H1 (cell line): ENCODE results near the gene TFF3. TPM values are rescaled to one million over a fixed set of nuclear protein-coding genes. Genes with fewer than 3 reads are reported as not detected.

ENCODE experiments used
- CTCF ChIA-PET: fragments of 300-600 bp; sonication (Branson Sonifier 250); formaldehyde crosslinking; loops from one replicate; lab custom pipeline; 2021; ENCODE audit not compliant: partially characterized antibody; lab: Charles Lee
- POLR2A ChIA-PET: fragments of 300-600 bp; sonication (Branson Sonifier 250); formaldehyde crosslinking; loops from one replicate; lab custom pipeline; 2021; ENCODE audit warnings: inconsistent platforms; ENCODE audit not compliant: partially characterized antibody; lab: Charles Lee
- DNase-seq, 2 experiments: peaks; one replicate each; pipeline versions ENCODE4 v3.0.0 to v3.0.0-alpha.2; 2010 to 2022; ENCODE audit warnings: low spot score in 2 of 2, low read depth in 1 of 2, mixed read lengths in 1 of 2
- FAIRE-seq: peaks from 2 replicates; lab custom pipeline; 2011; peaks lifted over from hg19 to GRCh38; lab: Jason Lieb, UNC
- H2AFZ ChIP-seq: 2 replicates; pipeline ENCODE4 v1.8.1; 2012; ENCODE audit warnings: low read length, inconsistent platforms
- H2AK5ac ChIP-seq: 2 replicates; pipeline ENCODE4 v1.6.1; 2013; ENCODE audit warnings: low read depth, low read length
- H2BK120ac ChIP-seq: replicated peaks from 2 replicates; pipeline ENCODE3; 2013; ENCODE audit warnings: low read depth, low read length, inconsistent platforms
- H2BK12ac ChIP-seq: 2 replicates; pipeline ENCODE4 v1.6.1; 2013; ENCODE audit warnings: low read depth, low read length
- H2BK15ac ChIP-seq: 2 replicates; pipeline ENCODE4 v1.6.1; 2013; ENCODE audit warnings: low read length
- H2BK20ac ChIP-seq: 2 replicates; pipeline ENCODE4 v1.6.1; 2013; ENCODE audit warnings: low read length
- H2BK5ac ChIP-seq: 2 replicates; pipeline ENCODE4 v1.6.1; 2013; ENCODE audit warnings: low read depth, low read length
- H3K14ac ChIP-seq: 2 replicates; pipeline ENCODE4 v1.6.1; 2013; ENCODE audit warnings: inconsistent platforms; ENCODE audit not compliant: insufficient read length
- H3K18ac ChIP-seq: 2 replicates; pipeline ENCODE4 v1.6.1; 2013; ENCODE audit warnings: low read length; ENCODE audit errors: extremely low read depth
- H3K23ac ChIP-seq: 2 replicates; pipeline ENCODE4 v1.6.1; 2013; ENCODE audit warnings: inconsistent platforms; ENCODE audit not compliant: insufficient read length
- H3K23me2 ChIP-seq: 2 replicates; pipeline ENCODE4 v1.6.1; 2013; ENCODE audit warnings: low read depth, low read length
- H3K27ac ChIP-seq: 2 replicates; pipeline ENCODE4 v1.6.1; 2011; ENCODE audit warnings: low read depth, low read length, inconsistent platforms
- H3K27me3 ChIP-seq, 4 experiments: replicated peaks in 1 of 4; 1 replicate in 1 of 4; 2 replicates in 3 of 4; pipeline versions ENCODE4 v1.6.1 to v1.8.1; 2011 to 2013; ENCODE audit warnings: low read length in 3 of 4, mild to moderate bottlenecking in 3 of 4, inconsistent platforms in 2 of 4, mixed read lengths in 2 of 4, moderate library complexity in 1 of 4; ENCODE audit not compliant: control insufficient read depth in 3 of 4, insufficient read depth in 3 of 4; ENCODE audit errors: extremely low read depth in 1 of 4
- H3K36me3 ChIP-seq, 4 experiments: 2 replicates each; pipeline versions ENCODE4 v1.6.1 to v1.8.1; 2011 to 2013; ENCODE audit warnings: mild to moderate bottlenecking in 4 of 4, low read length in 3 of 4, moderate library complexity in 2 of 4, control low read depth in 1 of 4, inconsistent platforms in 1 of 4; ENCODE audit not compliant: insufficient read depth in 4 of 4, control insufficient read depth in 2 of 4
- H3K4ac ChIP-seq: replicated peaks from 2 replicates; pipeline ENCODE3; 2013; ENCODE audit warnings: low read length, low read depth, mixed read lengths, inconsistent platforms; ENCODE audit not compliant: insufficient read length
- H3K4me1 ChIP-seq, 4 experiments: replicated peaks in 1 of 4; 1 replicate in 1 of 4; 2 replicates in 3 of 4; pipeline versions ENCODE4 v1.6.1 to v1.8.1; 2011 to 2013; ENCODE audit warnings: low read length in 3 of 4, inconsistent platforms in 2 of 4, mixed read lengths in 1 of 4; ENCODE audit not compliant: insufficient read depth in 4 of 4, control insufficient read depth in 3 of 4
- H3K4me2 ChIP-seq, 2 experiments: 2 replicates each; pipeline versions ENCODE4 v1.6.1 to v1.8.1; 2011 to 2013; ENCODE audit warnings: low read depth in 2 of 2, low read length in 2 of 2, control low read depth in 1 of 2, inconsistent platforms in 1 of 2, mild to moderate bottlenecking in 1 of 2; ENCODE audit not compliant: insufficient read depth in 1 of 2
- H3K4me3 ChIP-seq, 4 experiments: fragments of 200-600, 300-600 bp in 1 of 4; sonication (generic), shearing (Covaris generic), sonication (Bioruptor Twin) in 1 of 4; 2 replicates each; pipeline versions ENCODE4 v1.5.1 to v1.8.1; 2011 to 2016; ENCODE audit warnings: low read length in 4 of 4, low read depth in 3 of 4, control low read depth in 2 of 4, inconsistent platforms in 2 of 4, mild to moderate bottlenecking in 2 of 4, mixed read lengths in 1 of 4, moderate library complexity in 1 of 4; ENCODE audit not compliant: insufficient read depth in 2 of 4; ENCODE audit errors: extremely low read depth in 1 of 4
- H3K56ac ChIP-seq: replicated peaks from 2 replicates; pipeline ENCODE3; 2013; ENCODE audit warnings: low read depth, mild to moderate bottlenecking, mixed read lengths, low read length, inconsistent platforms; ENCODE audit not compliant: insufficient read length
- H3K79me1 ChIP-seq: 2 replicates; pipeline ENCODE4 v1.6.1; 2013; ENCODE audit warnings: low read depth, low read length, control low read depth
- H3K79me2 ChIP-seq, 2 experiments: 2 replicates each; pipeline versions ENCODE4 v1.6.1 to v1.8.1; 2012 to 2013; ENCODE audit warnings: low read length in 2 of 2, mild to moderate bottlenecking in 2 of 2, inconsistent platforms in 1 of 2; ENCODE audit not compliant: insufficient read depth in 2 of 2, control insufficient read depth in 1 of 2
- H3K9ac ChIP-seq, 4 experiments: replicated peaks in 1 of 4; 1 replicate in 1 of 4; 2 replicates in 3 of 4; pipeline versions ENCODE4 v1.6.1 to v1.8.1; 2011 to 2013; ENCODE audit warnings: low read depth in 3 of 4, low read length in 3 of 4, control low read depth in 2 of 4, mild to moderate bottlenecking in 2 of 4, moderate library complexity in 2 of 4, inconsistent platforms in 1 of 4; ENCODE audit errors: extremely low read depth in 1 of 4
- H3K9me3 ChIP-seq, 2 experiments: 2 replicates each; pipeline versions ENCODE4 v1.6.1 to v1.8.1; 2012 to 2013; ENCODE audit warnings: mild to moderate bottlenecking in 2 of 2, moderate library complexity in 2 of 2, control low read depth in 1 of 2, inconsistent platforms in 1 of 2, low read depth in 1 of 2, low read length in 1 of 2, mixed read lengths in 1 of 2; ENCODE audit not compliant: insufficient read depth in 2 of 2
- H4K20me1 ChIP-seq, 2 experiments: replicated peaks in 1 of 2; 2 replicates each; pipeline versions ENCODE3 to v1.8.1; 2011 to 2013; ENCODE audit warnings: inconsistent platforms in 2 of 2, low read length in 2 of 2, mild to moderate bottlenecking in 1 of 2; ENCODE audit not compliant: insufficient read depth in 2 of 2, control insufficient read depth in 1 of 2
- H4K5ac ChIP-seq: 2 replicates; pipeline ENCODE4 v1.6.1; 2013; ENCODE audit warnings: low read length, low read depth, mixed read lengths, inconsistent platforms; ENCODE audit not compliant: insufficient read length
- H4K8ac ChIP-seq: 2 replicates; pipeline ENCODE4 v1.8.0; 2013; ENCODE audit warnings: mild to moderate bottlenecking, moderate library complexity, low read length, inconsistent platforms; ENCODE audit not compliant: insufficient read depth; ENCODE audit errors: extremely low read depth
- H4K91ac ChIP-seq: replicated peaks from 2 replicates; pipeline ENCODE3; 2013; ENCODE audit warnings: low read length, mixed read lengths, inconsistent platforms; ENCODE audit not compliant: insufficient read length
- CHD1 ChIP-seq: IDR thresholded peaks from 2 replicates; pipeline ENCODE4 v1.6.1; 2012; ENCODE audit warnings: low read depth, low read length, improper control_type of control experiment
- EZH2 ChIP-seq: fragments of 200-600 bp; sonication (generic); IDR thresholded peaks from 2 replicates; pipeline ENCODE4 v1.7.1; 2012; ENCODE audit warnings: low read depth, mild to moderate bottlenecking, moderate library complexity, low read length, inconsistent platforms; ENCODE audit not compliant: severe bottlenecking
- MAX ChIP-seq: IDR thresholded peaks from 2 replicates; pipeline ENCODE4 v1.6.1; 2012; ENCODE audit warnings: inconsistent platforms
- POLR2A ChIP-seq, 2 experiments: IDR thresholded peaks; 1 replicate in 1 of 2; 2 replicates in 1 of 2; pipeline ENCODE4 v1.6.1; 2011; ENCODE audit warnings: low read depth in 2 of 2, low read length in 2 of 2, mild to moderate bottlenecking in 2 of 2; ENCODE audit errors: control extremely low read depth in 1 of 2
- SIX5 ChIP-seq: IDR thresholded peaks from 2 replicates; pipeline ENCODE4 v1.6.1; 2011; ENCODE audit warnings: mild to moderate bottlenecking, low read depth, low read length
- SP4 ChIP-seq: IDR thresholded peaks from 2 replicates; pipeline ENCODE4 v1.6.1; 2012; ENCODE audit warnings: low read length, inconsistent platforms
- TCF12 ChIP-seq: IDR thresholded peaks from 2 replicates; pipeline ENCODE4 v1.6.1; 2011; ENCODE audit warnings: low read depth, mild to moderate bottlenecking, low read length
- WGBS, 2 experiments: shearing (Covaris generic) in 1 of 2; methylation state at CpG; one replicate each; pipeline versions ENCODE4 v1.1.6 to v1.1.7; 2013 to 2015; ENCODE audit warnings: low lambda C conversion rate in 2 of 2, mixed read lengths in 2 of 2, inconsistent platforms in 1 of 2, low coverage in 1 of 2, missing lambda C conversion rate in 1 of 2; ENCODE audit not compliant: insufficient replicate concordance in 2 of 2, insufficient coverage in 1 of 2, insufficient read length in 1 of 2; ENCODE audit errors: extremely low coverage in 1 of 2, missing lambda C conversion rate in 1 of 2; 5-methylcytosine and 5-hydroxymethylcytosine counted together
- polyA plus RNA-seq, 7 experiments: library from polyadenylated mRNA; depleted of rRNA in 3 of 7; stranded (reverse) in 5 of 7; unstranded in 2 of 7; fragments of >200 nt in 5 of 7; fragments of 200-250 nt in 2 of 7; gene quantifications; 1 replicate in 5 of 7; 2 replicates in 1 of 7; 4 replicates in 1 of 7; pipeline versions ENCODE4 v1.2.1 to v1.2.3, GENCODE V29; 2011 to 2013; ENCODE audit warnings: missing spikeins in 2 of 7, mixed read lengths in 2 of 7
- total RNA-seq: library from RNA; stranded (reverse); fragmentation: NEBNext Ultra II Directional; extraction: Animal tissue kit (Norgen Biotek cat#: 25700); gene quantifications from 2 replicates; pipeline ENCODE4 v1.2.1, GENCODE V29; 2021

Gene TFF3
- total and polyA plus RNA-seq, 2 of the 8 experiments (the other 6 are each of a cell fraction or from before 2014, with no cell fraction given) = 1.7 to 6.7 TPM

- no peak overlapping the region for H3K14ac ChIP-seq
- H4K20me1 ChIP-seq = no peaks in the 10 kb centered on the region
- no peaks in the 10 kb centered on the region for H3K79me2 ChIP-seq
- no peak overlapping the region for H3K9ac ChIP-seq
- H4K91ac ChIP-seq = no peak overlapping the region
- TF ChIP-seq TCF12 (no peak), MAX (no peak), SP4 (no peak), CHD1 (no peak), EZH2 (no peak), SIX5 (no peak), POLR2A (IDR thresholded peaks at IDR 0.05; ENCODE audit: control extremely low read depth in 1 of 2, low read depth in 2 of 2, low read length in 2 of 2) (no peak)
- WGBS, 2 experiments = 86% methylated on average over 10 of the region's 11 CpGs; no CpG with 5 or more reads in 1 of the 2 experiments
- no peak overlapping the region for H2BK120ac ChIP-seq
- H3K18ac ChIP-seq = no peak overlapping the region
- H2BK12ac ChIP-seq = no peak overlapping the region
- H3K23me2 ChIP-seq = no peaks in the 10 kb centered on the region
- no peak overlapping the region for H3K56ac ChIP-seq
- H2AK5ac ChIP-seq = no peak overlapping the region
- no peaks in the 10 kb centered on the region for H3K27me3 ChIP-seq
- H3K79me1 ChIP-seq = no peaks in the 10 kb centered on the region
- no peak overlapping the region for H3K4me3 ChIP-seq
- no peak overlapping the region for H3K4me2 ChIP-seq
- no peaks in the 10 kb centered on the region for H3K36me3 ChIP-seq
- H4K8ac ChIP-seq = no peak overlapping the region
- FAIRE-seq (no peak), DNase-seq (peak in 1 of 2 experiments; percentile 23)
- no peak overlapping the region for H3K27ac ChIP-seq
- H3K4me1 ChIP-seq = no peaks in the 10 kb centered on the region
- no peak overlapping the region for H4K5ac ChIP-seq
- no peak overlapping the region for H3K23ac ChIP-seq
- H2BK20ac ChIP-seq = no peak overlapping the region
- POLR2A ChIA-PET = interaction anchor here (0.7 kb wide), 2 partner anchors 31 to 100 kb away, joined by 3 to 4 read pairs; no protein-coding TSS in a partner anchor
- no peak overlapping the region for H3K4ac ChIP-seq
- no peaks in the 10 kb centered on the region for H3K9me3 ChIP-seq
- no peak overlapping the region for H2BK15ac ChIP-seq
- no peak overlapping the region for H2BK5ac ChIP-seq
- CTCF ChIA-PET = interaction anchor here (0.9 kb wide), 1 partner anchor 92 kb away, joined by 6 read pairs; no protein-coding TSS in a partner anchor
- H2AFZ ChIP-seq = no peak overlapping the region
Measured at GRCh38 chr21:42350318-42350910, 35.2 kb upstream of the TFF3 start.
